Ammon's horn (tissue), 1 donor: ENCODE data around the gene RPS19BP1.
"Not testable (repeated sequence)": the region's sequence is repeated elsewhere in the genome, so short reads cannot be mapped to it uniquely, and the experiment has no call there.

Experiments used
- DNase-seq: peaks from one replicate; pipeline ENCODE4 v3.0.0-alpha.2; 2016; ENCODE audit warnings: low spot score

The RPS19BP1 gene

GRCh38 chr22:39528681-39529486 is 3.7 kb downstream of the RPS19BP1 start:
- peak; percentile 96 for DNase-seq

- no peak for DNase-seq
These were observed 4.4 kb downstream of the RPS19BP1 start for GRCh38 chr22:39528080-39528661.

- no peak for DNase-seq
These were observed 5.0 kb downstream of the RPS19BP1 start for GRCh38 chr22:39527481-39527961.

GRCh38 chr22:39526736-39527171 is 5.8 kb downstream of the RPS19BP1 start:
- DNase-seq, result no peak

GRCh38 chr22:39525658-39525975 is 6.9 kb downstream of the RPS19BP1 start:
- DNase-seq, result no peak

- DNase-seq, result no peak
These were observed 7.5 kb downstream of the RPS19BP1 start for GRCh38 chr22:39524753-39525657.

- no peak for DNase-seq
These were observed 8.3 kb downstream of the RPS19BP1 start for GRCh38 chr22:39524089-39524752.

- DNase-seq, result peak; percentile 56
These were observed 9.8 kb downstream of the RPS19BP1 start for GRCh38 chr22:39522567-39523300.

GRCh38 chr22:39522091-39522490 is 10.5 kb downstream of the RPS19BP1 start:
- DNase-seq, result not testable (repeated sequence)

GRCh38 chr22:39521106-39521885 is 11.3 kb downstream of the RPS19BP1 start:
- not testable (repeated sequence) for DNase-seq

GRCh38 chr22:39520226-39521105 is 12.1 kb downstream of the RPS19BP1 start, which contains the start of gene ATF4:
ATF4 (plus strand) TSS chr22:39520562; CDS start chr22:39521446, 884 bp downstream.
- peak; percentile 92 for DNase-seq

GRCh38 chr22:39519681-39520225 is 12.8 kb downstream of the RPS19BP1 start:
- DNase-seq, result peak; percentile 95

GRCh38 chr22:39518996-39519680 is 13.4 kb downstream of the RPS19BP1 start:
- DNase-seq, result peak; percentile 66

GRCh38 chr22:39518144-39518786 is 14.3 kb downstream of the RPS19BP1 start:
- DNase-seq, result no peak

GRCh38 chr22:39517470-39517869 is 15.1 kb downstream of the RPS19BP1 start:
- no peak for DNase-seq

GRCh38 chr22:39515266-39516050 is 17.1 kb downstream of the RPS19BP1 start:
- no peak for DNase-seq

- no peak for DNase-seq
These were observed 18.1 kb downstream of the RPS19BP1 start for GRCh38 chr22:39514373-39514973.
